Upper lobe of left lung (tissue), 6 donors: ENCODE data around the gene SWI5. TPM values are rescaled to one million over a fixed set of nuclear protein-coding genes. Genes with fewer than 3 reads are reported as not detected.

Experiments
- ATAC-seq, 2 donors: fragments of 200-7000 bp; cut with Tn5 transposase; one replicate each; pipeline ENCODE4 v1.9.1; 2022; ENCODE audit warnings: mild to moderate bottlenecking in 2 of 2, moderate library complexity in 2 of 2; ENCODE audit not compliant: low FRiP score in 2 of 2
- DNase-seq, 2 donors: peaks; one replicate each; pipeline ENCODE4 v3.0.0-alpha.2; 2019 to 2020
- H3K27ac ChIP-seq, 4 donors: fragments of 200-600 bp; sonication (generic); one replicate each; pipeline ENCODE4 v1.5.1; 2016 to 2019
- H3K27me3 ChIP-seq, 4 donors: fragments of 200-600 bp; sonication (generic); one replicate each; pipeline ENCODE4 v1.5.1; 2017 to 2019
- H3K36me3 ChIP-seq, 4 donors: fragments of 200-600 bp; sonication (generic); one replicate each; pipeline ENCODE4 v1.5.1; 2016 to 2019
- H3K4me1 ChIP-seq, 4 donors: fragments of 200-600 bp; sonication (generic); one replicate each; pipeline ENCODE4 v1.5.1; 2018 to 2019
- H3K4me3 ChIP-seq, 4 donors: fragments of 200-600 bp; sonication (generic); one replicate each; pipeline ENCODE4 v1.5.1; 2017 to 2019; ENCODE audit warnings: mild to moderate bottlenecking in 2 of 4, moderate library complexity in 1 of 4
- H3K9me3 ChIP-seq, 4 donors: fragments of 200-600 bp; sonication (generic); one replicate each; pipeline ENCODE4 v1.5.1; 2018 to 2019
- CTCF ChIP-seq, 6 experiments: fragments of 450-650 bp in 4 of 6; fragments of 200-600 bp in 2 of 6; sonication (generic) in 2 of 6; IDR thresholded peaks; one replicate each; pipeline ENCODE4 v1.5.1; 2016 to 2019; ENCODE audit warnings: antibody characterized with exemption in 6 of 6
- EP300 ChIP-seq, 4 donors: sonication (generic); formaldehyde crosslinking; IDR thresholded peaks; one replicate each; pipeline ENCODE4 v1.5.1; 2017; ENCODE audit warnings: antibody characterized with exemption in 4 of 4, control low read depth in 2 of 4
- POLR2A ChIP-seq, 4 donors: fragments of 450-650 bp; IDR thresholded peaks; one replicate each; pipeline ENCODE4 v1.5.1; 2016 to 2017; ENCODE audit warnings: antibody characterized with exemption in 4 of 4, mild to moderate bottlenecking in 2 of 4
- POLR2AphosphoS5 ChIP-seq, 2 donors: sonication (generic); formaldehyde crosslinking; IDR thresholded peaks; one replicate each; pipeline ENCODE4 v1.5.1; 2017; ENCODE audit warnings: antibody characterized with exemption in 2 of 2
- WGBS, 2 donors: methylation state at CpG; one replicate each; pipeline ENCODE4 v1.1.5; 2017 to 2018; 5-methylcytosine and 5-hydroxymethylcytosine counted together
- total RNA-seq, 6 donors: library from RNA; depleted of rRNA in 4 of 6; stranded (reverse); fragments of >200 nt in 4 of 6; gene quantifications; one replicate each; pipeline versions ENCODE4 v1.1.0 to v1.2.1, GENCODE V29; 2016 to 2021
- donor health status: DM: no; HTN: no; CAD: no; lungs with moderate emphysema.
- donor health status: DM: no; HTN: yes; CAD: no; lungs with severe emphysema.

SWI5 gene
- total RNA-seq, 6 donors from 2014 or later, result 13.7 to 28.3 (median 22.8) TPM

- TF ChIP-seq EP300 (IDR thresholded peaks at IDR 0.05), result no peak
- TF ChIP-seq POLR2A (IDR thresholded peaks at IDR 0.05), result no peak
- no peak for TF ChIP-seq CTCF (IDR thresholded peaks at IDR 0.05)
- TF ChIP-seq POLR2AphosphoS5 (IDR thresholded peaks at IDR 0.05), result no peak
- WGBS, 2 donors, result 92 to 93% methylated on average over 21 to 24 of the region's 25 CpGs
Observed at GRCh38 chr9:128252317-128253139, 23.5 kb upstream of the SWI5 start.

GRCh38 chr9:128253140-128253990 lies 22.7 kb upstream of the SWI5 start:
- WGBS, 2 donors, result 87 to 92% methylated on average over 11 to 30 of the region's 31 CpGs
- ATAC-seq (no peak), DNase-seq (peak in 1 of 2 donors; percentile 69)
- TF ChIP-seq POLR2AphosphoS5 (IDR thresholded peaks at IDR 0.05), result no peak
- no peak for TF ChIP-seq EP300 (IDR thresholded peaks at IDR 0.05)
- TF ChIP-seq POLR2A (IDR thresholded peaks at IDR 0.05), result no peak
- no peak for TF ChIP-seq CTCF (IDR thresholded peaks at IDR 0.05)
- peaks cover 9 to 28% (median 23%) of the 10 kb centered on the region in 4 donors for H3K36me3 ChIP-seq
- H3K27ac ChIP-seq, result no peak overlapping the region
- H3K4me1 ChIP-seq, result peaks cover 11 to 17% (median 14%) of the 10 kb centered on the region in 4 donors
- H3K9me3 ChIP-seq, result no peaks in the 10 kb centered on the region
- no peaks in the 10 kb centered on the region for H3K27me3 ChIP-seq
- no peak overlapping the region for H3K4me3 ChIP-seq

More at GRCh38 chr9:128252317-128253139, 23.5 kb upstream of the SWI5 start:
- Histone ChIP-seq H3K27ac (no peak overlapping the region), H3K9me3 (no peaks in the 10 kb centered on the region), H3K36me3 (peaks cover 1 to 20% (median 15%) of the 10 kb centered on the region in 4 donors), H3K4me3 (no peak overlapping the region), H3K4me1 (peaks cover 11 to 17% (median 14%) of the 10 kb centered on the region in 4 donors), H3K27me3 (no peaks in the 10 kb centered on the region)
- DNase-seq (no peak), ATAC-seq (no peak)

GRCh38 chr9:128253991-128254346 lies 22.1 kb upstream of the SWI5 start:
- no peak for DNase-seq
- TF ChIP-seq POLR2A (IDR thresholded peaks at IDR 0.05) (no peak), POLR2AphosphoS5 (IDR thresholded peaks at IDR 0.05) (no peak), EP300 (IDR thresholded peaks at IDR 0.05) (no peak), CTCF (IDR thresholded peaks at IDR 0.05) (no peak)
- WGBS, 2 donors, result 83 to 86% methylated on average over 7 of the region's 7 CpGs
- Histone ChIP-seq H3K27me3 (no peaks in the 10 kb centered on the region), H3K36me3 (peaks cover 15 to 34% (median 29%) of the 10 kb centered on the region in 4 donors), H3K4me1 (peaks cover 11 to 17% (median 14%) of the 10 kb centered on the region in 4 donors), H3K9me3 (no peaks in the 10 kb centered on the region), H3K27ac (no peak overlapping the region), H3K4me3 (no peak overlapping the region)
- no peak for ATAC-seq

- H3K36me3 ChIP-seq, result peaks cover 19 to 38% (median 33%) of the 10 kb centered on the region in 4 donors
- WGBS, 2 donors, result 85 to 91% methylated on average over 18 of the region's 20 CpGs
Observed at GRCh38 chr9:128254362-128254761, 21.7 kb upstream of the SWI5 start.

More at GRCh38 chr9:128254362-128254761, 21.7 kb upstream of the SWI5 start:
- TF ChIP-seq EP300 (IDR thresholded peaks at IDR 0.05) (no peak), CTCF (IDR thresholded peaks at IDR 0.05) (no peak), POLR2A (IDR thresholded peaks at IDR 0.05) (no peak), POLR2AphosphoS5 (IDR thresholded peaks at IDR 0.05) (no peak)
- Histone ChIP-seq H3K4me1 (peaks cover 11 to 17% (median 14%) of the 10 kb centered on the region in 4 donors), H3K27me3 (no peaks in the 10 kb centered on the region), H3K4me3 (no peak overlapping the region), H3K9me3 (no peaks in the 10 kb centered on the region), H3K27ac (no peak overlapping the region)
- no peak for DNase-seq
- ATAC-seq, result no peak
